GM12875 (cell line): Measurements from ENCODE around the gene PLA2G6.

Source experiments
- H3K4me3 ChIP-seq: one replicate; pipeline ENCODE4 v1.5.1; 2011; ENCODE audit warnings: low read depth, low read length, control low read depth
- CTCF ChIP-seq: IDR thresholded peaks from 2 replicates; pipeline ENCODE4 v1.5.1; 2011; ENCODE audit warnings: low read depth, mild to moderate bottlenecking, control low read depth, inconsistent platforms, low read length, moderate library complexity, borderline replicate concordance; ENCODE audit not compliant: insufficient read depth

Gene PLA2G6

DNA sequence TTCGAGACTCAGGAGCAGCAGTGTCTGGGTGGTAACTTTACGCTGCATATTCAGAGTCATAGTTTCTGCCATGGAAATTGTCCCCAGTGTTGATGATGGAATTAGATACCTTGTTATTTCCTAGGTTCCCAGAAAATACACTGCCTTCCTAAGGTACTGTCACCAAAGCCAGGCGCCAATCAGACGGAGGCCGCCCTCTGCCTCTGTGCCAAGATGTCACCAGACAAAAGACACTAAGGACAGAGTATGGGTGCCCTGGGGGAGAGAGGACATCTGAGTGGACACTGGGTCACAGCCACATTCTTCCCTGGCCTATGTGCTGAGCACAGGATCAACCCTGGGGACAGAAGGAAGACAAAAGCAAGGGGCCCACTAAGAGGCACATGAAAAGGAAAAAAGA is 11.2 kb downstream of the PLA2G6 start:
- H3K4me3 ChIP-seq: no peak overlapping the region
- TF ChIP-seq CTCF: no peak

GRCh38 chr22:38169116-38169515 is 12.5 kb downstream of the PLA2G6 start:
- TF ChIP-seq CTCF: no peak
- no peak overlapping the region for H3K4me3 ChIP-seq

DNA sequence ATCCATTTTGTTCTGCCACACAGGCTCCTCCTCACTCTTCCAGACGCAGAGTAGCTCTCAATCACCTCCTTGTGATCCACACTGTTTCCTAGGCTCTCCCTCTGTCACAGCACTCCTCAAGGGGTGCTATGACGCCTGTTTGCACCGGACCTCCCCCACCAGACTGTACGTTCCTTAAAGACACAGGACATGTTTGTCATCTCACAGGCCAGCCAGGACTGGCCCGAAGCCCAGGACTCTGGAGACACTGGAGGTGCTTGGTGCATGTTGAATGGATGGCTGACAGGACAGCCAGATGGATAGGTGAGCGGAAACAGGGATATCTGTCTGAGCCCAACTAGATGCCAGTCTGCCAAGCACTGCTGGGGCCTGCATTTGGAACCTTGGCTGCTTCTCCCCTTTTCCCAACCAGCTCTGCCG is 13.6 kb downstream of the PLA2G6 start:
- no peak for TF ChIP-seq CTCF

DNA sequence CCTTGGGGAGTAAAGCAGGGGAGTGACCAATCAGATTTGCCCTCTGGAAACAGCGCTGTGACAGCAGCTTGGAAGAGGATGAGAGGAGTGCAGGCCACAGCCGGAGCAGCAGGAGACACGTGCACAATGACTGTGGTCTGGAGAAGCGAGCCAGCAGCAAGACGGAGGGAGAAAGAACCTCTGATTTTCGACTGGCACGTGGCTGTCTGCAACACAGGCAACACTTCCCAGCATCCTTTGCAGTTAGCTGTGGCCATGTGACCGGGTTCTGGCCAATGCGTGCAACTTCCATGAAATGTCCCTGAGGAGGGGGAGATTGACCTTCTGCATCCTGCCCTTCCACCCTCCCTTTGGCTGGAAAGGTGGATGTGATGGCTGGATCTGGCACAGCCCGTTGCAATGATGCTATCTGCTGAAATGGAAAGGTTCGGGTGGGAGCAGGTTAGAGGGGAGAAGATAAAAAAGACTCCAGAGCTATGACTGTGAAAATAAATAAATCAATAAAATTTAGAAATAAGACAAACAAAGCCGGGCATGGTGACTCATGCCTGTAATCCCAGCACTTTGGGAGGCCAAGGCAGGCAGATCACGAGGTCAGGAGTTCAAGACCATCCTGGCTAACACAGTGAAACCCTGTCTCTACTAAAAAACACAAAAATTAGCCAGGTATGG is 15.6 kb downstream of the PLA2G6 start:
- no peak overlapping the region for H3K4me3 ChIP-seq
- TF ChIP-seq CTCF: no peak

More for the DNA sequence above, 13.6 kb downstream of the PLA2G6 start:
- H3K4me3 ChIP-seq: no peak overlapping the region

GRCh38 chr22:38164551-38164918 is 17.1 kb downstream of the PLA2G6 start:
- TF ChIP-seq CTCF: no peak
- H3K4me3 ChIP-seq: no peak overlapping the region

- TF ChIP-seq CTCF: no peak
- no peak overlapping the region for H3K4me3 ChIP-seq
Measured at GRCh38 chr22:38163844-38164550, 17.6 kb downstream of the PLA2G6 start.
